Measurements from ENCODE around the gene NODAL.

The NODAL gene

DNA sequence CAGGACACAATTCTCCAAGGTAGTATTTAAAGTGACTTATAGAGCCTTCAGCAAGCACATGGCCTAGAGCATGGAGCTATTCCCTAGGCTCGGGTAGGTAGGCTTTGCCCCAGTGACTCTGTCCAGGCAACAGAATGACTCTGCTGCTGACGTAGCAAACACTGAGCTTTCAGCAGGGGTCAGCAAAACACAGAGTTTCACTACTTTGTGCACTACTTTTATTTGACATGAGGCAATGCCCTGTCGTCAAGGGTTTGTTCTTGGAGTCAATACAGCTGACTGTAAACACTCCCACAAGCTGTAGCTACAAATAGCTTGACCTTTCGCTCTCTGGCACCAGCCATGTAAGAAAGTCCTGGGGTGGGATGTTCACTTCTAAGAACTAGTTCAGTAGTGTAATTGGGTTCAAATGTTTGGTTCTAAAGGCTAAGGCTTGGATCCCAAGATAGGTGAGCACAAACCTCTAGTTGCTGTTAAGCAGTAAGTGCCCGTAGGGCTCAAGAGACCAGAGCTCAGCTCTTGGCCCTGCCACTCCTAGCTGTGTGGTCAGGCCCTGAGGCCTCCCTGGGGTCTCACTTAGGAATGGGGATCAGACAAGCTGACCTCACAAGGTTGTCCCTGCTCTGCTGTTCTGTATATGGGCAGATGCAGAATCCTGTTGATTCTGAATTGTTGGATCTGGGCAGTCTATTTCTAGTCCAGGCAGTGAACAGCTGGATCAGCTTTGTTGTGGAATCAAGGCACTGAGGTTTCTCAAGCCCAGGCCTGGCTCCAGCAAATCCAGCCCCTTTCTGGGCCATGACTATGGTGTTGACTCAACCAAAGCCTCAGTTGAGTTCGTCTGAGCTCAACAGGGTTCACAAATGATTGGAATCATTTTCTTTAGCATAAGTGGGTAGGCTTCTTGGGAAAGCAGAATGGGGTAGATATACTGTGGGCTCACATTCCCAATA is 10.7 kb downstream of the NODAL start:
- DNase-seq (ENCODE audit: low read depth): peak; percentile 97
- no peak overlapping the region for H3K4me3 ChIP-seq (ENCODE audit: low read depth, low read length)

GRCh38 chr10:70426823-70427222 is 14.7 kb downstream of the NODAL start:
- H3K4me3 ChIP-seq (ENCODE audit: low read depth, low read length): no peak overlapping the region
- DNase-seq (ENCODE audit: low read depth): no peak
- TF ChIP-seq, protein P1, sequence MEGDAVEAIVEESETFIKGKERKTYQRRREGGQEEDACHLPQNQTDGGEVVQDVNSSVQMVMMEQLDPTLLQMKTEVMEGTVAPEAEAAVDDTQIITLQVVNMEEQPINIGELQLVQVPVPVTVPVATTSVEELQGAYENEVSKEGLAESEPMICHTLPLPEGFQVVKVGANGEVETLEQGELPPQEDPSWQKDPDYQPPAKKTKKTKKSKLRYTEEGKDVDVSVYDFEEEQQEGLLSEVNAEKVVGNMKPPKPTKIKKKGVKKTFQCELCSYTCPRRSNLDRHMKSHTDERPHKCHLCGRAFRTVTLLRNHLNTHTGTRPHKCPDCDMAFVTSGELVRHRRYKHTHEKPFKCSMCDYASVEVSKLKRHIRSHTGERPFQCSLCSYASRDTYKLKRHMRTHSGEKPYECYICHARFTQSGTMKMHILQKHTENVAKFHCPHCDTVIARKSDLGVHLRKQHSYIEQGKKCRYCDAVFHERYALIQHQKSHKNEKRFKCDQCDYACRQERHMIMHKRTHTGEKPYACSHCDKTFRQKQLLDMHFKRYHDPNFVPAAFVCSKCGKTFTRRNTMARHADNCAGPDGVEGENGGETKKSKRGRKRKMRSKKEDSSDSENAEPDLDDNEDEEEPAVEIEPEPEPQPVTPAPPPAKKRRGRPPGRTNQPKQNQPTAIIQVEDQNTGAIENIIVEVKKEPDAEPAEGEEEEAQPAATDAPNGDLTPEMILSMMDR (conservative IDR thresholded peaks at IDR 0.05; ENCODE audit: low read depth, low read length): no peak

More for the DNA sequence above, 10.7 kb downstream of the NODAL start:
- TF ChIP-seq, protein P1 (conservative IDR thresholded peaks at IDR 0.05; ENCODE audit: low read depth, low read length): peak; percentile 37

DNA sequence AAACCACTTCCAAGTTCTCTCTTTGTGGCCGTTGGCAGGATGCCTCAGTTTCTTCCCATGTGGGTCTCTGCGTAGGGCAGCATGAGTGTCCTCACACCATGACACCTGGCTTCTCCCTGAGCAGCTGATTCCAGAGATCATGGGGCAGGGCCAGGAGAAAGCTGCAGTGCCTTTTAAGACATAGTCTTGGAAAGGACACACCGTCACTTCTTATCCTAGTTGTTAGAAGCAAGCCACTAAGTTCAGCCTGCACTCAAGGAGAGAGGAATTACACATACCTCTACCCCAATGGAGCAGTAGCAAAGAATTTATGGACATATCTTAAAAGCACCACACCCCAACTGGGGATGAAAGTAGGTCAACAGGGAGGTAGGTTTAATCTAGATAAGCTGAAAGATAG is 16.4 kb downstream of the NODAL start:
- TF ChIP-seq, protein P1 (conservative IDR thresholded peaks at IDR 0.05; ENCODE audit: low read depth, low read length): no peak
- no peak for DNase-seq (ENCODE audit: low read depth)
- no peak overlapping the region for H3K4me3 ChIP-seq (ENCODE audit: low read depth, low read length)

- DNase-seq (ENCODE audit: low read depth): no peak
- H3K4me3 ChIP-seq (ENCODE audit: low read depth, low read length): no peak overlapping the region
- TF ChIP-seq, protein P1 (conservative IDR thresholded peaks at IDR 0.05; ENCODE audit: low read depth, low read length): no peak
Observed at GRCh38 chr10:70424320-70424719, 17.2 kb downstream of the NODAL start.

GRCh38 chr10:70418713-70419112 is 22.8 kb downstream of the NODAL start:
- no peak for DNase-seq (ENCODE audit: low read depth)
- TF ChIP-seq, protein P1 (conservative IDR thresholded peaks at IDR 0.05; ENCODE audit: low read depth, low read length): no peak
- no peak overlapping the region for H3K4me3 ChIP-seq (ENCODE audit: low read depth, low read length)

- no peak overlapping the region for H3K4me3 ChIP-seq (ENCODE audit: low read depth, low read length)
- TF ChIP-seq, protein P1 (conservative IDR thresholded peaks at IDR 0.05; ENCODE audit: low read depth, low read length): no peak
- DNase-seq (ENCODE audit: low read depth): peak; percentile 73
Observed at GRCh38 chr10:70418229-70418628, 23.3 kb downstream of the NODAL start.

DNA sequence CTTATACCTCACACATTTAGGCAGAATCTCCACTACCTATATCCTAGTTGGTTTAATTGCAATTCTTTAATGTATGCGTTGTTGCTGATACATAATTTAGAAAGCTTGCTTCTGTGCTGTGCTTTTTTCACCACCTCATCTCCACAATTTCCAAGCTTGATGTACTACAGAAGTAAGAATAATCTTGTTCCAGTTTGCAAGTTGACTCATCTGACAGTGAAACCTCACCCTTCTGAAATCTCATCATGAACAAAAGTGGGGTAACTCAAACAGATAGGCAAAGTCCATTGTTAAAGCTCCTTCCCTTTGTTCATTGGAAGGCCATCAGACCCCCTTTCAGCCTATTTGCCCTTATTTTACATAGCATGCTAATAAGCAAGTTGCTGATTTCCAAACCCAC is 23.9 kb downstream of the NODAL start:
- H3K4me3 ChIP-seq (ENCODE audit: low read depth, low read length): no peak overlapping the region
- DNase-seq (ENCODE audit: low read depth): peak; percentile 33
- TF ChIP-seq, protein P1 (conservative IDR thresholded peaks at IDR 0.05; ENCODE audit: low read depth, low read length): no peak

Measured in choroid plexus epithelial cell (primary cell).